GM20431 (cell line): ENCODE results near the gene TTC21A.

ENCODE experiments used
- in situ Hi-C: fragments of 300-500 bp; cut with MseI, MboI; formaldehyde crosslinking; loops from one replicate; pipeline ENCODE4 v1.15.0; 2020; ENCODE audit warnings: low sequenced_read_pairs; ENCODE audit not compliant: unreplicated experiment

The TTC21A gene

GRCh38 chr3:39146083-39146501 is 38.6 kb downstream of the TTC21A start:
- in situ Hi-C loops, result no loop called here

- in situ Hi-C loops, result no loop called here
These were observed 39.4 kb downstream of the TTC21A start for GRCh38 chr3:39146611-39147591.

DNA sequence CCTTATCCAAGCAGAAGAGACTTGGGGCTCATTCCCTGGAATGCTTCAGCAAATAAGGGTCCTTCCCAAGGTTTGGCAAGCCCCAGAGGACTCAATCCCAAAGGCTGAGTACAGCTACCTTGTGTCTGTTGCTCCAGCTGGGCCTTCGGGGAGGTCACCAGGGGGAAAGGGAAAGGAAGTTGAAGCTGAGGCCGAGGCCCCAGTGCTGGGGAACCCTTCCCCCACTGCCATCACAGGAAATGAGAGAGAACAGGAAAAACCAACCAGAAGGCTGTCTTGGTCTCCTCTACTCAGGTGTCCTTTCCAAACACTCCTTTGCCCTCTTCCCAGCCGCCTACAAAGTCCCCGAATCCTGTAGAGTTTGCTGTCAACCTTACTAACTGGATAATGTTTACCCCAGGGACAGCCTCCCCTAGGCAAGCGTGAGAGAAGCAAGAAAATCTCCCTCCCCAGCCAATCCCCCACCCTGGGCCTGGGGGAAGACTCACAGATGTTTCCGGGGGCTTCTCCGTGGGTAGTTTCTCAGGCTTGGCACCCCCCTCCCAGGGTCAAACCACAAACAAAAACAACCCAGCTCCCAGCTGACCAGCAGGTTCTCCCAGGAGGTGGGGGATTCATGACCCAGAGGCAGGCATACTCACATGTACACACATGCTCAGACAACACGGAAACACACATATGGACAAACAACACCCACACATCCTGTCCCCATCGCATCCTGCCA is 40.4 kb downstream of the TTC21A start:
- in situ Hi-C loops, result no loop called here

DNA sequence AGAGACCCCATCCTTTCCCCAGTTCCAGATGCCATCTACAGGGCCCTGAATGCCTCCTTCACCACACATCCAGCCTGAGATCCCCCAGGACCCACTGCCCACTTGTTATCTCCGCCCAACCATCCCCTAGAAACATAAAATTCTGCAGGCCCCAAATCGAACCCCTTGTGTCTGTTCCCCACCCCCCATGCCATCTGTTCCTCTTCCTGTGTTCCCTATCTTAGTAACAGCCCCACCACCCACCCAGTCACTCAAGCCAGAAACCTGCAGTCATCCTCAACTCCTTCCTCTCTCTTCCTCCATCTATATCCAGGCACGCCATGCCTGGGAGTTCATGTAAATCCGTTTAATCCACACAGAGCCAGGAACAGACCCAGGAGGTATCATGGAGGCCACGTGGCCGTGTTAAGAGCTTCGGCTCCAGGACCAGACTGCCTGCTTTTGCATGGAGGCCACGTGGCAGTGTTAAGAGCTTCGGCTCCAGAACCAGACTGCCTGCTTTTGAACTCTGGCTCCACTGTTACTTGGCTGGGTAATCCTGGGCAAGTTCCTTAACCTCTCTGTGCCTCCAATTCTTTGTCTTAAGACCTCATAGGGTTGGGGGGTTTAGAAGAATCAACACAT is 41.1 kb downstream of the TTC21A start:
- in situ Hi-C loops, result no loop called here

DNA sequence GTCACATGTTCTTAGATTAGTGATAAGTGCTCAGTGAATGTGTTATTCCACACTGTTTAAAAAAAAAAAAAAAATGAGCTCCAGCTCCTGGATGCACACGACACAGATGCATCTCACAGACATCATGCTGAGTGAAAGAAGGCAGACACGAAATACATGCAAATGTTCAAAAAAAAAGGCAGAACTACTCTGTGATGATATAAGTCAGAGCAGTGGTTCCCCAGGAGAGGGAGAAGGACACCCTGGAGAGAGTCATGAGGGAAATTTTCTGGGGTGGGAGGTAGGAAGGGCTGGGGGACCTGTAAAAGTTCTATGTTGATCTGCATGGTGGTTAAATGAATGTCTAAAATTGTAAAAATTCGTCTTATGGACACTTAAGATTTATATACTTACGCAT is 41.6 kb downstream of the TTC21A start:
- in situ Hi-C loops, result no loop called here

GRCh38 chr3:39149498-39150147 is 42.1 kb downstream of the TTC21A start:
- in situ Hi-C loops, result no loop called here

GRCh38 chr3:39150148-39150802 is 42.8 kb downstream of the TTC21A start:
- in situ Hi-C loops, result no loop called here

DNA sequence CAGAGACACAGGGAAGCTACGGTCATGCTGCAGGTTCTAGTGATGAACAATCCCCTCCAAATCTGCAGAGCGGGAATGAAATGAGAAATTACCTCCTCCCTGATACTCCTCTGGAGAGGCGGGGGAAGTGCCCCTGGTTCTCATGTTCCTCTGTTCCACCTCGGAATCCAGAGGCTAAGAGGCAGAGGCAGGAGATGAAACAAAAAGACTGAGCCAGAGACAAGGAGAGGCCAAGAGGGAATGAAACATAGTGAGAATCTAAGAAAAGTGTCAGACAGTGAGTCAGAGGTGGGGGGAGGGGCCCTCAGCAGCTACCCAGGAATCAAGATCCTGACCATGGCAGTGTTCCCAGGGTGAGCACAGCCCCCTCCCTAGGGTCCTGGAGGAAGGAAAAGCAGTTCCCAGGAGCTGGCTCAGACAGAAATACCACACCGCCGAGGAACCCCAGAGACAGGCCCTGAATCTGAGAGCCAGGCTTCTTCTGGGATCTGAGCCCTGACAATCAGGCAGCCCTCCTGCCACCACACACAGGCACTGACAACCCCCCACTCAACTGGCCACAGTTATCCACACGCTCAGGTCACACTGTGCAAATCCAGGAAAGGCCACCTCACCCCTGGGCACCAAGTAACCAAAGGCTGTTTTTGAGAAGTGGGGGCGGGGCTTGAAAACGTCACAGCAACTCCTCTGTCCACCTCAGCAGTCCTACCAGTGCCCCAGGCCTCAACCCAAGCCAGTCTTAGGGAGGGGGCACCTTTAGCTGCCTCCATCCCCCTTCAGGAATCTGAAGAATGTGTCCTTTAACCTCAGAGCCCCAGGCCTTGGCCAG is 43.5 kb downstream of the TTC21A start:
- in situ Hi-C loops, result no loop called here

DNA sequence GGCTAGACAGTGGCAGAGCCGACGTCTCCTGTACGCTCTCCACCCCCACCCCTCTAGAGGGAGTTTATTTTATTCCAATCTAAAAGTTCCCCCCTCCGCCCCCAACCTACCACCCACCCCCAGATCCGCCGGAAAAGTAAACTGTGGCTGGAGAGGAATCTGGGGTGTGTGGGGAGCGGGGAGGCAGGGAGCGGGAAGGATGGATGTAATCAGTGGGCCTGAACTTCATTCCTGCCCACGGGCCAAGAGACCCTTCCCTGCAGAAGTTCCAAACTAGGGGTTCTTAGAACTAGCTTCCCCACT is 46.4 kb downstream of the TTC21A start:
- in situ Hi-C loops, result no loop called here

DNA sequence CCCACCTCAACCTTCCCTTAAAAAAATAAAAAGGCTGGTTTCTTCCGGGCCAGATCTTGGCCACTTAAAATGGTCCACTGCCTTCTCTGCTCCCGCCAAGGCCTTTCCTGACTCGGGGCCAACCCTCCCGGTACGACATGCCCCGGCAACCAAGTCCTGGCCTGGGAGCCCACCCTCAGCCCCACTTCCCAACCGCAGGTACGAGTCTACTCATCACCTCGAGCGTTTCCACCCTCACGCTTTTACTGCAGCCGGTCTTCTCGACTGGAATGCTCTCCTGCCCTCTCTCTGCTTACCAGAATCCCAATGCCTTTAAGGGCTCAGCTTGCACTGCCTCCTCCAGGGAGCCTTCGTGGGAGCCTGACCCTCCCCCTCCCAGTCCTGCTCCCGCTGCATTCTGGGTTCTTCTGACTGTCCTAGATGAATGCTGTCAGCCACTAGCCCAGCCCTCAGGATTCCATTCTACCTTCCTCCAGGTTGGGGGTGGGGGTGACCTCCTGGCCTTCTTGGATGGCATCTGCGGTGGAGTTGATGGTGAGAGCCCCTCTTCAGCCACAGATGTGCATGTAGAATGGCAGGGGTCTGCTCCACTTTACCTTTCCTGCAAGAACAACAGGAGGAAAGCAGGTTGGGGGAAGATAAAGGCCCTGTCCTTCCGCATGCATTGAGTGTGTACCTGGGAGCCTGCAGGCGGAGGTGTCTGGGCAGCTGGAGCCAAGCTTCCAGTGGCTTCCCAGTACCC is 47.0 kb downstream of the TTC21A start:
- in situ Hi-C loops, result no loop called here

GRCh38 chr3:39156421-39156820 is 48.9 kb downstream of the TTC21A start:
- in situ Hi-C loops, result no loop called here

- in situ Hi-C loops, result no loop called here
These were observed 49.9 kb downstream of the TTC21A start for GRCh38 chr3:39157359-39157758.

- in situ Hi-C loops, result no loop called here
These were observed 50.8 kb downstream of the TTC21A start for GRCh38 chr3:39158148-39158715.

- in situ Hi-C loops, result no loop called here
These were observed 56.9 kb downstream of the TTC21A start for GRCh38 chr3:39164414-39164813.

DNA sequence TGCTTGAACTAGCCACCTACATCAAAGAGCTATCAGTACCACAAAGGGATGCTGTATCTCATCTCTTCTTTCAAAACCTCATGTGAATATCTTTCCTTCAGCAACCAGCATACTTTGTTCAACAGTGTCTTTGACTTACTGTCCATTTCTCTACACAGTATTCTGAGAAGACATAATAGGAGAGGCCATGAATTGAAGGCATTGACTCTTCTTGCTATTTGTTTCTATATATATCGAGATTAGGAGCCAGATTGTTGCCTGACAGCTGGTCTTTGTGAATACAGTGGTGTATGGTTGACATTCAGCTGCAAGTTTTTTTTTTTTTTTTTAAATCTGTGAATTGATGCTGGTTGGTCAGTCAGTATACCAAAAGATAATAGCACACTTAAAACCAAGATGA is 58.0 kb downstream of the TTC21A start:
- in situ Hi-C loops, result no loop called here

DNA sequence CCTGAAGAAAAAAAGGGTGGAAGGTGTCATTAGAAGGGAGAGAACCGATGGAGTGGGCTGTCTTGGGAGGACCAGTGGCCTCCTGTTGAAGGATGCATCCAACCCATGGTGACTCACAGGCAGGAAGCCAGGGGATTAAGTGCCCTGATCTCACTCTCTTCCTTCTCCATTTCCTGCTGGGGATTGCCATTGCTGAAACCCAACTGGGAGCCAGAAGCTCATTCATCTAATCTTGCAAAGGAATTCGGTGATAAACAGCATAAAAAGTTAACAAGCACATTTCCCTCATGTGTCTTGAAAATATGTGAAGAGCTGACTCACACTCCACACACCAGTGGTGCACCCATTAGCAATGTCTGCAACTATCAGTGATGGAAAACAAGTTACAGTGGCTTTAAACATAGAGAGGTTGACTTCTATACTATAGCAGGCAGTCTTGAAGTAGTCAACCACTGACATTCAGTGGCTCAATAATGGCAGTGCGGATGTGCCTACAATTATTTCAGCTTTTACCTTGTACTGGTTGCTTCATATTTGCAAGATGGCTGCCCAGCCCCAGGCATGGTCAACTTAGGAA is 58.7 kb downstream of the TTC21A start:
- in situ Hi-C loops, result no loop called here

GRCh38 chr3:39166932-39167532 is 59.6 kb downstream of the TTC21A start:
- in situ Hi-C loops, result no loop called here
